A673 (cell line): ENCODE data around the gene JARID2. TPM values are rescaled to one million over a fixed set of nuclear protein-coding genes. Genes with fewer than 3 reads are reported as not detected.

Source experiments
- BruUV-seq: library from RNA; stranded (reverse); fragments of 400-500 nt; replicated peaks from 2 replicates; lab custom pipeline; 2021; lab: Mats Ljungman, UMichigan
- CTCF ChIA-PET: fragments of 300-600 bp; sonication (Branson Sonifier 250); formaldehyde crosslinking; loops from one replicate; lab custom pipeline; 2022; ENCODE audit warnings: antibody characterized with exemption; lab: Charles Lee
- POLR2A ChIA-PET: fragments of 300-600 bp; sonication (Branson Sonifier 250); formaldehyde crosslinking; loops from one replicate; lab custom pipeline; 2022; ENCODE audit warnings: antibody characterized with exemption; ENCODE audit not compliant: low non-redundant PET; lab: Charles Lee
- DNase-seq: peaks from one replicate; pipeline ENCODE4 v3.0.0-alpha.2; 2015; ENCODE audit warnings: low spot score
- H3K27ac ChIP-seq: fragments of 200-600 bp; sonication (generic); 2 replicates; pipeline ENCODE4 v1.5.1; 2016; ENCODE audit warnings: mixed run types, low read depth, mild to moderate bottlenecking, mixed read lengths, antibody characterized with exemption, low read length; ENCODE audit not compliant: poor library complexity, severe bottlenecking
- H3K27me3 ChIP-seq: fragments of 200-600 bp; sonication (generic); replicated peaks from 2 replicates; pipeline ENCODE4 v1.6.1; 2017; ENCODE audit warnings: mixed run types, low read depth, mild to moderate bottlenecking, mixed read lengths, antibody characterized with exemption, low read length; ENCODE audit not compliant: insufficient read depth, poor library complexity
- H3K36me3 ChIP-seq: fragments of 200-600 bp; sonication (generic); 2 replicates; pipeline ENCODE4 v1.6.1; 2016; ENCODE audit warnings: mixed run types, mild to moderate bottlenecking, mixed read lengths, antibody characterized with exemption, low read length; ENCODE audit not compliant: insufficient read depth, poor library complexity, severe bottlenecking
- H3K4me1 ChIP-seq: fragments of 200-600 bp; sonication (generic); 2 replicates; pipeline ENCODE4 v1.6.1; 2017; ENCODE audit warnings: mixed run types, mild to moderate bottlenecking, mixed read lengths, antibody characterized with exemption, low read length; ENCODE audit not compliant: insufficient read depth, poor library complexity, severe bottlenecking
- H3K4me3 ChIP-seq: fragments of 200-600 bp; sonication (generic); 2 replicates; pipeline ENCODE4 v1.5.1; 2016; ENCODE audit warnings: low read depth, mixed run types, mild to moderate bottlenecking, mixed read lengths, low read length; ENCODE audit not compliant: poor library complexity, severe bottlenecking
- H3K9me3 ChIP-seq: fragments of 200-600 bp; sonication (generic); 2 replicates; pipeline ENCODE4 v1.6.1; 2016; ENCODE audit warnings: mixed run types, low read depth, mild to moderate bottlenecking, mixed read lengths, antibody characterized with exemption, low read length; ENCODE audit not compliant: poor library complexity, severe bottlenecking
- CTCF ChIP-seq: fragments of 300-800, 200-600 bp; sonication (generic); conservative IDR thresholded peaks from 2 replicates; pipeline ENCODE4 v1.5.1; 2017; ENCODE audit warnings: low read depth, mild to moderate bottlenecking, antibody characterized with exemption, low read length, moderate library complexity, mixed read lengths
- EZH2 ChIP-seq: fragments of 200-600 bp; sonication (generic); IDR thresholded peaks from 2 replicates; pipeline ENCODE4 v1.6.1; 2017; ENCODE audit warnings: borderline replicate concordance, low read depth, mild to moderate bottlenecking, mixed read lengths, antibody characterized with exemption, low read length; ENCODE audit not compliant: poor library complexity, severe bottlenecking
- intact Hi-C: fragments of 100-400 bp; cut with micrococcal nuclease; formaldehyde crosslinking; loops from one replicate; pipeline ENCODE4 v1.10.0; 2022; ENCODE audit not compliant: unreplicated experiment
- total RNA-seq: library from RNA; stranded (reverse); gene quantifications from 2 replicates; pipeline ENCODE4 v1.2.3, GENCODE V29; 2021

The JARID2 gene
- total RNA-seq, 1 experiment from 2014 or later = 29.4 TPM

GRCh38 chr6:15442467-15442866, 196.6 kb downstream of the JARID2 start:
- CTCF ChIA-PET = interaction anchor here (0.7 to 1.0 kb wide), 3 partner anchors 8 to 257 kb away, joined by 3 read pairs; no protein-coding TSS in a partner anchor
- no TSS peak for BruUV-seq
- no peak overlapping the region for H3K27ac ChIP-seq
- no peak overlapping the region for H3K4me3 ChIP-seq
- intact Hi-C loops = no loop called here
- no peaks in the 10 kb centered on the region for H3K36me3 ChIP-seq
- H3K9me3 ChIP-seq = no peaks in the 10 kb centered on the region
- TF ChIP-seq CTCF (no peak), EZH2 (no peak)
- POLR2A ChIA-PET = no interaction called here
- DNase-seq = peak; percentile 52
- peaks cover under 1% of the 10 kb centered on the region for H3K27me3 ChIP-seq
- H3K4me1 ChIP-seq = peaks cover 76% of the 10 kb centered on the region

GRCh38 chr6:15443119-15443830, 197.4 kb downstream of the JARID2 start:
- POLR2A ChIA-PET = no interaction called here
- H3K4me3 ChIP-seq = no peak overlapping the region
- CTCF ChIA-PET = interaction anchor here (0.8 to 1.0 kb wide), 3 partner anchors 9 to 73 kb away, joined by 3 read pairs; no protein-coding TSS in a partner anchor
- intact Hi-C loops = no loop called here
- H3K9me3 ChIP-seq = no peaks in the 10 kb centered on the region
- H3K27me3 ChIP-seq = no peaks in the 10 kb centered on the region
- H3K27ac ChIP-seq = no peak overlapping the region
- DNase-seq = peak; percentile 71
- TF ChIP-seq CTCF (no peak), EZH2 (no peak)
- BruUV-seq = no TSS peak
- peaks cover 75% of the 10 kb centered on the region for H3K4me1 ChIP-seq
- H3K36me3 ChIP-seq = no peaks in the 10 kb centered on the region

GRCh38 chr6:15444081-15444731, 198.3 kb downstream of the JARID2 start:
- peaks cover 74% of the 10 kb centered on the region for H3K4me1 ChIP-seq
- CTCF ChIA-PET = interaction anchor here (0.5 to 1.0 kb wide), 3 partner anchors 13 to 253 kb away, joined by 4 to 7 read pairs (median 4); no protein-coding TSS in a partner anchor
- POLR2A ChIA-PET = no interaction called here
- TF ChIP-seq CTCF = no peak
- no peak for TF ChIP-seq EZH2
- no peak for DNase-seq
- no peak overlapping the region for H3K27ac ChIP-seq
- no peaks in the 10 kb centered on the region for H3K9me3 ChIP-seq
- H3K4me3 ChIP-seq = no peak overlapping the region
- BruUV-seq = no TSS peak
- H3K36me3 ChIP-seq = no peaks in the 10 kb centered on the region
- intact Hi-C loops = loop anchor here (2.0 kb wide), 1 partner anchor 183 kb away; no protein-coding TSS in a partner anchor
- no peaks in the 10 kb centered on the region for H3K27me3 ChIP-seq
